H9 (cell line): ENCODE data around the gene FXYD2. TPM values are rescaled to one million over a fixed set of nuclear protein-coding genes. Genes with fewer than 3 reads are reported as not detected.
A peak's percentile ranks its signal among the peaks of the same experiment; 100 is the strongest.

Source experiments
- DNase-seq: peaks from one replicate; pipeline ENCODE4 v3.0.0-alpha.2; 2017
- H2AFZ ChIP-seq: one replicate; pipeline ENCODE4 v1.6.1; 2013; ENCODE audit warnings: mild to moderate bottlenecking, low read length, control low read depth, moderate library complexity
- H2AK5ac ChIP-seq: 2 replicates; pipeline ENCODE4 v1.6.1; 2013; ENCODE audit warnings: low read length, control low read depth, mixed read lengths; ENCODE audit not compliant: insufficient read length
- H2BK120ac ChIP-seq: one replicate; pipeline ENCODE4 v1.6.1; 2013; ENCODE audit warnings: low read depth, mild to moderate bottlenecking, low read length, control low read depth, inconsistent platforms; ENCODE audit not compliant: poor library complexity, severe bottlenecking
- H2BK12ac ChIP-seq: 2 replicates; pipeline ENCODE4 v1.6.1; 2013; ENCODE audit warnings: low read length, control low read depth, mixed read lengths, low read depth; ENCODE audit not compliant: insufficient read length
- H2BK15ac ChIP-seq: 2 replicates; pipeline ENCODE4 v1.6.1; 2013; ENCODE audit warnings: low read depth, low read length, control low read depth
- H2BK20ac ChIP-seq: one replicate; pipeline ENCODE4 v1.6.1; 2013; ENCODE audit warnings: low read depth, mild to moderate bottlenecking, low read length, control low read depth, inconsistent platforms; ENCODE audit not compliant: poor library complexity, severe bottlenecking
- H2BK5ac ChIP-seq: 2 replicates; pipeline ENCODE4 v1.6.1; 2013; ENCODE audit warnings: low read length, control low read depth, mixed read lengths; ENCODE audit not compliant: insufficient read length
- H3K14ac ChIP-seq: 2 replicates; pipeline ENCODE4 v1.6.1; 2013; ENCODE audit warnings: low read length, control low read depth; ENCODE audit not compliant: insufficient read depth
- H3K18ac ChIP-seq: 2 replicates; pipeline ENCODE4 v1.6.1; 2013; ENCODE audit warnings: low read depth, mild to moderate bottlenecking, mixed read lengths, low read length, control low read depth; ENCODE audit not compliant: insufficient read length
- H3K23ac ChIP-seq: 2 replicates; pipeline ENCODE4 v1.6.1; 2013; ENCODE audit warnings: low read length, control low read depth, mixed read lengths, low read depth; ENCODE audit not compliant: insufficient read length
- H3K23me2 ChIP-seq: 2 replicates; pipeline ENCODE4 v1.6.1; 2013; ENCODE audit warnings: low read depth, mild to moderate bottlenecking, mixed read lengths, low read length, control low read depth; ENCODE audit not compliant: insufficient read length, poor library complexity, severe bottlenecking
- H3K27ac ChIP-seq: 2 replicates; pipeline ENCODE4 v1.5.1; 2013; ENCODE audit warnings: low read length, control low read depth, mixed read lengths, low read depth; ENCODE audit not compliant: insufficient read length
- H3K27me3 ChIP-seq: 2 replicates; pipeline ENCODE4 v1.6.1; 2013; ENCODE audit warnings: low read length, control low read depth, inconsistent platforms; ENCODE audit not compliant: insufficient read depth
- H3K4ac ChIP-seq: 2 replicates; pipeline ENCODE4 v1.6.1; 2013; ENCODE audit warnings: low read depth, mild to moderate bottlenecking, control low read depth, inconsistent platforms, low read length, moderate library complexity
- H3K4me1 ChIP-seq: 2 replicates; pipeline ENCODE4 v1.6.1; 2013; ENCODE audit warnings: low read length, control low read depth, inconsistent platforms; ENCODE audit not compliant: insufficient read depth
- H3K4me2 ChIP-seq: 2 replicates; pipeline ENCODE4 v1.6.1; 2013; ENCODE audit warnings: low read length, control low read depth, mixed read lengths; ENCODE audit not compliant: insufficient read length, insufficient read depth
- H3K56ac ChIP-seq: 2 replicates; pipeline ENCODE4 v1.6.1; 2013; ENCODE audit warnings: low read depth, mild to moderate bottlenecking, mixed read lengths, low read length, control low read depth; ENCODE audit not compliant: insufficient read length
- H3K79me1 ChIP-seq: 2 replicates; pipeline ENCODE4 v1.6.1; 2013; ENCODE audit warnings: low read depth, mild to moderate bottlenecking, moderate library complexity, low read length, control low read depth, inconsistent platforms; ENCODE audit not compliant: insufficient read depth, poor library complexity, severe bottlenecking
- H3K79me2 ChIP-seq: 2 replicates; pipeline ENCODE4 v1.6.1; 2013; ENCODE audit warnings: low read length, control low read depth, inconsistent platforms; ENCODE audit not compliant: insufficient read depth
- H3K9ac ChIP-seq: 2 replicates; pipeline ENCODE4 v1.6.1; 2013; ENCODE audit warnings: low read length, control low read depth, mixed read lengths; ENCODE audit not compliant: insufficient read length; ENCODE audit errors: extremely low read depth
- H3K9me3 ChIP-seq: one replicate; pipeline ENCODE4 v1.6.1; 2013; ENCODE audit warnings: low read depth, low read length, inconsistent platforms; ENCODE audit not compliant: control insufficient read depth
- H3T11ph ChIP-seq: one replicate; pipeline ENCODE4 v1.6.1; 2013; ENCODE audit warnings: mild to moderate bottlenecking, low read length, control low read depth, inconsistent platforms
- H4K20me1 ChIP-seq: one replicate; pipeline ENCODE4 v1.6.1; 2013; ENCODE audit not compliant: control insufficient read depth, insufficient read length, insufficient read depth
- H4K5ac ChIP-seq: 2 replicates; pipeline ENCODE4 v1.6.1; 2013; ENCODE audit warnings: low read depth, mild to moderate bottlenecking, mixed read lengths, low read length, control low read depth; ENCODE audit not compliant: insufficient read length
- H4K8ac ChIP-seq: replicated peaks from 2 replicates; pipeline ENCODE4 v1.6.1; 2013; ENCODE audit warnings: low read length, control low read depth, mixed read lengths, low read depth; ENCODE audit not compliant: insufficient read length
- H4K91ac ChIP-seq: 2 replicates; pipeline ENCODE4 v1.6.1; 2013; ENCODE audit warnings: low read depth, mild to moderate bottlenecking, moderate library complexity, mixed read lengths, low read length, control low read depth; ENCODE audit not compliant: insufficient read length
- H3K27ac Mint-ChIP-seq, 3 experiments: 2 replicates in 2 of 3; 3 replicates in 1 of 3; pipeline ENCODE4 v1.8.0; 2020 to 2021; ENCODE audit warnings: mixed read lengths in 3 of 3, mild to moderate bottlenecking in 1 of 3, moderate library complexity in 1 of 3
- H3K27me3 Mint-ChIP-seq: 2 replicates; pipeline ENCODE4 v1.8.0; 2021; ENCODE audit warnings: low read depth, mild to moderate bottlenecking, moderate library complexity, mixed read lengths
- H3K36me3 Mint-ChIP-seq, 3 experiments: 2 replicates in 2 of 3; 3 replicates in 1 of 3; pipeline ENCODE4 v1.8.0; 2020 to 2021; ENCODE audit warnings: low read depth in 3 of 3, mixed read lengths in 3 of 3; ENCODE audit not compliant: insufficient read depth in 1 of 3
- H3K4me1 Mint-ChIP-seq, 2 experiments: 2 replicates each; pipeline ENCODE4 v1.8.0; 2020; ENCODE audit warnings: mixed read lengths in 2 of 2
- H3K4me3 Mint-ChIP-seq, 2 experiments: 2 replicates in 1 of 2; 3 replicates in 1 of 2; pipeline ENCODE4 v1.8.0; 2020 to 2021; ENCODE audit warnings: mild to moderate bottlenecking in 2 of 2, mixed read lengths in 2 of 2, moderate library complexity in 1 of 2
- H3K9me3 Mint-ChIP-seq, 2 experiments: 2 replicates in 1 of 2; 3 replicates in 1 of 2; pipeline ENCODE4 v1.8.0; 2020; ENCODE audit warnings: mild to moderate bottlenecking in 2 of 2, mixed read lengths in 2 of 2, moderate library complexity in 1 of 2
- WGBS: extraction: QIAGEN DNeasy Blood & Tissue Kit; methylation state at CpG from one replicate; pipeline ENCODE4 v1.1.7; 2013; ENCODE audit warnings: missing lambda C conversion rate, low lambda C conversion rate, mixed read lengths; ENCODE audit not compliant: insufficient read length; ENCODE audit errors: extremely low coverage; 5-methylcytosine and 5-hydroxymethylcytosine counted together
- total RNA-seq: library from RNA; stranded (reverse); gene quantifications from 2 replicates; pipeline ENCODE4 v1.2.1, GENCODE V29; 2021
- TF ChIP-seq, protein P1 (sequence below): fragments of 200-600 bp; sonication (generic); conservative IDR thresholded peaks from 3 replicates; pipeline ENCODE4 v1.8.0; 2021; ENCODE audit warnings: antibody characterized with exemption, mild to moderate bottlenecking

Gene FXYD2
- total RNA-seq, 1 experiment from 2014 or later, result 0.79 TPM

DNA sequence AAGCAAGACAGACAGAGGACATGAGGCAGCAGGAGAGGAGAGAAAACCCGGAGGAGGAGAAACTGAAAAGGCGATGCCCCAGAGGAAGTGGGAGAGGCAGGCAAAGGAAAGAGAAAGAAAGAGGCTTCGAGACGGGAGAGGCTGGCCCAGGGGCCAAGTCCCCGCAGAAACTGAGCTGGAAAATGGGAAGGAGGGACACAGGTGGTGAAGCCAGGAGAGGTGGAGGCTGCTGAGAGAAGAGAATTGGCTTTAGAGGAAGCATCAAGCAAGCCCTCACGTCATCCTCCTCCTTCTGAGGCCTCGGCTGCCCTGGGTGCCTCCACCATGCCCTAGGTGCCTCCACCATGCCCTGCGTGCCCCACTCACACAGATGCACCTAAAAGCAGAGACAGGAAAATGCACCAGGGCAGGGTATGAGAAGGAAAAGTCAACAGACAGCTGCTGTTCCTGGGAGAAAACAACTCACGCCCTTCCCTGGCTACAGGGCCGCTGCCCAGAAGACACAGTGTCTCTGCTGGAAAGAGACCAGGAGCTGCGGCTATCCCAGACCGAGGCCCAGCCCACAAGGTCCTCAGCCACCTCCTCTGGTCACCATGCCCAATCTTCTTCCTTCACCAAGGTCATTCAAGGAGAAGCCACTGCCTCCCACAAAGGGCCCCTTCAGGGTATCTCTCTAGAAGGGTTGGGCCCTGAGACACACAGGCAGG is 37.6 kb upstream of the FXYD2 start:
- no peak overlapping the region for H3K14ac ChIP-seq
- H3K56ac ChIP-seq, result no peak overlapping the region
- H2BK12ac ChIP-seq, result no peak overlapping the region
- no peak overlapping the region for H4K8ac ChIP-seq
- no peak overlapping the region for H2BK15ac ChIP-seq
- H3K36me3 Mint-ChIP-seq, result no peaks in the 10 kb centered on the region
- H2AFZ ChIP-seq, result no peak overlapping the region
- peaks cover 19 to 32% of the 10 kb centered on the region in 2 experiments for H3K4me1 Mint-ChIP-seq
- TF ChIP-seq, protein P1, sequence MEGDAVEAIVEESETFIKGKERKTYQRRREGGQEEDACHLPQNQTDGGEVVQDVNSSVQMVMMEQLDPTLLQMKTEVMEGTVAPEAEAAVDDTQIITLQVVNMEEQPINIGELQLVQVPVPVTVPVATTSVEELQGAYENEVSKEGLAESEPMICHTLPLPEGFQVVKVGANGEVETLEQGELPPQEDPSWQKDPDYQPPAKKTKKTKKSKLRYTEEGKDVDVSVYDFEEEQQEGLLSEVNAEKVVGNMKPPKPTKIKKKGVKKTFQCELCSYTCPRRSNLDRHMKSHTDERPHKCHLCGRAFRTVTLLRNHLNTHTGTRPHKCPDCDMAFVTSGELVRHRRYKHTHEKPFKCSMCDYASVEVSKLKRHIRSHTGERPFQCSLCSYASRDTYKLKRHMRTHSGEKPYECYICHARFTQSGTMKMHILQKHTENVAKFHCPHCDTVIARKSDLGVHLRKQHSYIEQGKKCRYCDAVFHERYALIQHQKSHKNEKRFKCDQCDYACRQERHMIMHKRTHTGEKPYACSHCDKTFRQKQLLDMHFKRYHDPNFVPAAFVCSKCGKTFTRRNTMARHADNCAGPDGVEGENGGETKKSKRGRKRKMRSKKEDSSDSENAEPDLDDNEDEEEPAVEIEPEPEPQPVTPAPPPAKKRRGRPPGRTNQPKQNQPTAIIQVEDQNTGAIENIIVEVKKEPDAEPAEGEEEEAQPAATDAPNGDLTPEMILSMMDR, result no peak
- no peaks in the 10 kb centered on the region for H3K79me2 ChIP-seq
- H3K9me3 Mint-ChIP-seq, result no peaks in the 10 kb centered on the region
- no peak overlapping the region for H3K23ac ChIP-seq
- H3K4me1 ChIP-seq, result peaks cover 3% of the 10 kb centered on the region; the same call in 1 of the 2 replicates
- no peak overlapping the region for H4K5ac ChIP-seq
- peaks cover 5% of the 10 kb centered on the region; the same call in 1 of the 2 replicates for H3K27me3 Mint-ChIP-seq
- no peaks in the 10 kb centered on the region for H4K20me1 ChIP-seq
- peak overlapping the region in 1 of 3 experiments; percentile 32; a peak in 4 of 7 replicates for H3K27ac Mint-ChIP-seq
- no peak overlapping the region for H3K18ac ChIP-seq
- H3K4ac ChIP-seq, result no peak overlapping the region
- no CpG with 5 or more reads among the region's 12 CpGs for WGBS
- no peak overlapping the region for H2BK20ac ChIP-seq
- no peak overlapping the region for H2AK5ac ChIP-seq
- no peak overlapping the region for H3K4me3 Mint-ChIP-seq
- H3K4me2 ChIP-seq, result no peak overlapping the region
- H3T11ph ChIP-seq, result no peak overlapping the region
- no peak overlapping the region for H2BK120ac ChIP-seq
- no peak overlapping the region for H2BK5ac ChIP-seq
- H3K23me2 ChIP-seq, result no peaks in the 10 kb centered on the region
- H4K91ac ChIP-seq, result no peak overlapping the region
- DNase-seq, result no peak
- no peak overlapping the region for H3K27ac ChIP-seq
- H3K9ac ChIP-seq, result no peak overlapping the region
- H3K27me3 ChIP-seq, result no peaks in the 10 kb centered on the region
- no peaks in the 10 kb centered on the region for H3K79me1 ChIP-seq
- H3K9me3 ChIP-seq, result no peaks in the 10 kb centered on the region
